HepG2 (cell line): ENCODE results near the gene HOXB5. TPM values are rescaled to one million over a fixed set of nuclear protein-coding genes. Genes with fewer than 3 reads are reported as not detected.

Experiments
- ESRRA ChIP-seq: sonication (generic); formaldehyde crosslinking; IDR thresholded peaks from 2 replicates; pipeline ENCODE4 v1.5.1; 2020; ENCODE audit warnings: mild to moderate bottlenecking, low read depth, missing genetic modification reagents
- HNRNPUL1 ChIP-seq: fragments of 200-400 bp; formaldehyde crosslinking; IDR thresholded peaks from 2 replicates; pipeline ENCODE4 v1.6.1; 2017; ENCODE audit warnings: low read depth, mild to moderate bottlenecking, low read length, moderate library complexity
- IKZF5 ChIP-seq: IDR thresholded peaks from 2 replicates; pipeline ENCODE4 v1.6.1; 2018; ENCODE audit warnings: missing genetic modification reagents, mild to moderate bottlenecking, missing compliant biosample characterization
- MED1 ChIP-seq: sonication (generic); formaldehyde crosslinking; IDR thresholded peaks from 2 replicates; pipeline ENCODE4 v1.4.0; 2020; ENCODE audit warnings: missing genetic modification reagents
- NFKBIZ ChIP-seq: IDR thresholded peaks from 2 replicates; pipeline ENCODE4 v1.6.1; 2018; ENCODE audit warnings: missing genetic modification reagents, missing compliant biosample characterization
- PITX1 ChIP-seq: sonication (generic); formaldehyde crosslinking; IDR thresholded peaks from 2 replicates; pipeline ENCODE4 v1.5.1; 2020; ENCODE audit warnings: mild to moderate bottlenecking, missing genetic modification reagents
- SETDB1 ChIP-seq: sonication (generic); formaldehyde crosslinking; IDR thresholded peaks from 2 replicates; pipeline ENCODE4 v1.5.1; 2020; ENCODE audit warnings: missing genetic modification reagents, mild to moderate bottlenecking, borderline replicate concordance
- TOPORS ChIP-seq: sonication (generic); formaldehyde crosslinking; IDR thresholded peaks from 2 replicates; pipeline ENCODE4 v1.8.0; 2023; ENCODE audit warnings: mild to moderate bottlenecking, missing genetic modification reagents
- ZNF234 ChIP-seq: sonication (generic); formaldehyde crosslinking; conservative IDR thresholded peaks from 2 replicates; pipeline ENCODE4 v1.5.1; 2020; ENCODE audit warnings: mild to moderate bottlenecking, missing genetic modification reagents
- ZNF260 ChIP-seq: sonication (generic); formaldehyde crosslinking; IDR thresholded peaks from 2 replicates; pipeline ENCODE4 v1.4.0; 2020; ENCODE audit warnings: missing genetic modification reagents, low read depth, mild to moderate bottlenecking, borderline replicate concordance
- ZNF383 ChIP-seq: sonication (generic); formaldehyde crosslinking; IDR thresholded peaks from 2 replicates; pipeline ENCODE4 v1.4.0; 2020; ENCODE audit warnings: missing genetic modification reagents, mild to moderate bottlenecking, borderline replicate concordance
- ZNF430 ChIP-seq: sonication (generic); formaldehyde crosslinking; IDR thresholded peaks from 2 replicates; pipeline ENCODE4 v1.9.0; 2021; ENCODE audit warnings: mild to moderate bottlenecking, missing genetic modification reagents
- ZNF616 ChIP-seq: sonication (generic); formaldehyde crosslinking; IDR thresholded peaks from 2 replicates; pipeline ENCODE4 v1.5.0; 2020; ENCODE audit warnings: low read depth, mild to moderate bottlenecking, missing genetic modification reagents
- ZNF629 ChIP-seq: sonication (generic); formaldehyde crosslinking; conservative IDR thresholded peaks from 2 replicates; pipeline ENCODE4 v1.5.0; 2020; ENCODE audit warnings: missing genetic modification reagents
- ZNF850 ChIP-seq: sonication (generic); formaldehyde crosslinking; conservative IDR thresholded peaks from 2 replicates; pipeline ENCODE4 v1.9.0; 2021; ENCODE audit warnings: mild to moderate bottlenecking, missing genetic modification reagents
- polyA plus RNA-seq, 8 experiments: library from polyadenylated mRNA; depleted of rRNA in 3 of 8; stranded (reverse) in 7 of 8; unstranded in 1 of 8; fragments of >200 nt; fragmentation: Illumina TruSeq in 4 of 8; extraction: Trizol in 4 of 8; gene quantifications; 2 replicates each; pipeline versions ENCODE4 v1.2.1 to v1.2.3, GENCODE V29; 2011 to 2016; ENCODE audit warnings: low read depth in 4 of 8, missing spikeins in 1 of 8, mixed read lengths in 1 of 8; ENCODE audit not compliant: insufficient read depth in 1 of 8
- total RNA-seq, 5 experiments: library from RNA; depleted of rRNA; stranded (reverse); fragments of >200 nt; fragmentation: Illumina TruSeq; extraction: Trizol; gene quantifications; 2 replicates each; pipeline ENCODE4 v1.2.3, GENCODE V29; 2016; ENCODE audit warnings: low read depth in 1 of 5
- TF ChIP-seq, protein P1 (sequence below): sonication (generic); formaldehyde crosslinking; IDR thresholded peaks from 2 replicates; pipeline ENCODE4 v1.9.0; 2021; ENCODE audit warnings: missing genetic modification reagents, borderline replicate concordance
- TF ChIP-seq, protein P2 (sequence below): sonication (generic); formaldehyde crosslinking; IDR thresholded peaks from 2 replicates; pipeline ENCODE4 v1.4.0; 2020; ENCODE audit warnings: missing genetic modification reagents
- TF ChIP-seq, protein P3 (sequence below), 2 experiments: IDR thresholded peaks; 2 replicates each; pipeline ENCODE4 v1.6.1; 2011 to 2012; ENCODE audit warnings: low read length in 2 of 2, borderline replicate concordance in 1 of 2, low read depth in 1 of 2, mild to moderate bottlenecking in 1 of 2, moderate library complexity in 1 of 2
- TF ChIP-seq, protein P4 (sequence below): sonication (generic); formaldehyde crosslinking; IDR thresholded peaks from 2 replicates; pipeline ENCODE4 v1.5.0; 2020; ENCODE audit warnings: mild to moderate bottlenecking, missing genetic modification reagents

The HOXB5 gene
- total and polyA plus RNA-seq, 2 of the 13 experiments (the other 11 are each of a cell fraction or from before 2014, with no cell fraction given) = not detected

DNA sequence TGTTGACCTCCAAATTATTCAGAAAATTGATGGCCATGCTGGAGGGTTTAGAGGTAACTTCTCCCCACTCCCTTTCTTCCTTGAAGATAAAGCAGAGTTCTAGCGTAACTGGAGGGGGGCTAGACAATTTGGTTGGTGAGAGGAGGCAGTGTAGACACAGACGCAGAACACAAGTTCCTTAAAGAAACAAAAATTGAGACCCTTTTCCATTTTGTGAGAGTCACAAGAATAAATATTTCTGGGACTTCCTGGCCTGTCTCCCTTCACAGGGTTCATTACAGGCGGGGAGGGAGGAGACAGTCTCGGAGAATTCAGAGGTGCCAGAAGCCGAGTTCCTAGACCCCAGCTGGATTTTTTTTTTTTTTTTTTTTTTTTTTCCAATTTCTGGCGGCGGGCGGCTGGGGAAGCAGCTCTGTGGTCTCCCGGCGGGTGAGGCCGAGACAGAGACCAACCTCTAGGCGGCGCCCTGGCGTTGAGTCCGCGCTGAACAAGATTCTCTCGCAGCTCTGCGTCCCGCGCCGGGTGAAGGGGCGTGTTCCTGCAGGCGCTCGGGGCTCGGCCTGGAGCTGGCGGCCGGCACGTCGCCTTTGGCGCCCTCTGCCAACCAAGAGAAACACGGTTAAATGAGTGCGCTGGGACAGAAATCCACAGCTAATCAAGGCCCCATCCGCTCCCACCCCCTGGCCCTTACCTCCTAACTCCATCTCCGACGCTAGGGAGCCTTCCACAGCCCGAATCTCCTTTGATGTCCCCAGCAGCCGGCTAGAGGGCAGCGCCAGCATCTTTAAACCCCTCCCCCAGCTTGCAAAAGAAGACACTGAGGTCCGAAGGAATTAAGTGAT lies 42.8 kb upstream of the HOXB5 start (continued):
- TF ChIP-seq ZNF383 (no peak), ZNF260 (CRISPR knock-in tag) (no peak), ZNF850 (no peak), TOPORS (no peak), ZNF616 (CRISPR knock-in tag) (no peak), ZNF629 (CRISPR knock-in tag) (peak; percentile 51), ZNF430 (CRISPR knock-in tag) (no peak), MED1 (CRISPR knock-in tag) (peak; percentile 46; the same call in 1 of the 2 replicates), ESRRA (no peak), SETDB1 (CRISPR knock-in tag) (no peak), NFKBIZ (CRISPR knock-in tag) (no peak), PITX1 (CRISPR knock-in tag) (peak; percentile 48; the same call in 1 of the 2 replicates), HNRNPUL1 (no peak), ZNF234 (CRISPR knock-in tag) (no peak), IKZF5 (CRISPR knock-in tag) (no peak)
- TF ChIP-seq, protein P1, sequence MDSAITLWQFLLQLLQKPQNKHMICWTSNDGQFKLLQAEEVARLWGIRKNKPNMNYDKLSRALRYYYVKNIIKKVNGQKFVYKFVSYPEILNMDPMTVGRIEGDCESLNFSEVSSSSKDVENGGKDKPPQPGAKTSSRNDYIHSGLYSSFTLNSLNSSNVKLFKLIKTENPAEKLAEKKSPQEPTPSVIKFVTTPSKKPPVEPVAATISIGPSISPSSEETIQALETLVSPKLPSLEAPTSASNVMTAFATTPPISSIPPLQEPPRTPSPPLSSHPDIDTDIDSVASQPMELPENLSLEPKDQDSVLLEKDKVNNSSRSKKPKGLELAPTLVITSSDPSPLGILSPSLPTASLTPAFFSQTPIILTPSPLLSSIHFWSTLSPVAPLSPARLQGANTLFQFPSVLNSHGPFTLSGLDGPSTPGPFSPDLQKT (CRISPR knock-in tag) = no peak
- TF ChIP-seq, protein P2, sequence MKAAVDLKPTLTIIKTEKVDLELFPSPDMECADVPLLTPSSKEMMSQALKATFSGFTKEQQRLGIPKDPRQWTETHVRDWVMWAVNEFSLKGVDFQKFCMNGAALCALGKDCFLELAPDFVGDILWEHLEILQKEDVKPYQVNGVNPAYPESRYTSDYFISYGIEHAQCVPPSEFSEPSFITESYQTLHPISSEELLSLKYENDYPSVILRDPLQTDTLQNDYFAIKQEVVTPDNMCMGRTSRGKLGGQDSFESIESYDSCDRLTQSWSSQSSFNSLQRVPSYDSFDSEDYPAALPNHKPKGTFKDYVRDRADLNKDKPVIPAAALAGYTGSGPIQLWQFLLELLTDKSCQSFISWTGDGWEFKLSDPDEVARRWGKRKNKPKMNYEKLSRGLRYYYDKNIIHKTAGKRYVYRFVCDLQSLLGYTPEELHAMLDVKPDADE = 0 out of 2 replicates have a peak, but pooled peaks have one; percentile 39
- TF ChIP-seq, protein P3, sequence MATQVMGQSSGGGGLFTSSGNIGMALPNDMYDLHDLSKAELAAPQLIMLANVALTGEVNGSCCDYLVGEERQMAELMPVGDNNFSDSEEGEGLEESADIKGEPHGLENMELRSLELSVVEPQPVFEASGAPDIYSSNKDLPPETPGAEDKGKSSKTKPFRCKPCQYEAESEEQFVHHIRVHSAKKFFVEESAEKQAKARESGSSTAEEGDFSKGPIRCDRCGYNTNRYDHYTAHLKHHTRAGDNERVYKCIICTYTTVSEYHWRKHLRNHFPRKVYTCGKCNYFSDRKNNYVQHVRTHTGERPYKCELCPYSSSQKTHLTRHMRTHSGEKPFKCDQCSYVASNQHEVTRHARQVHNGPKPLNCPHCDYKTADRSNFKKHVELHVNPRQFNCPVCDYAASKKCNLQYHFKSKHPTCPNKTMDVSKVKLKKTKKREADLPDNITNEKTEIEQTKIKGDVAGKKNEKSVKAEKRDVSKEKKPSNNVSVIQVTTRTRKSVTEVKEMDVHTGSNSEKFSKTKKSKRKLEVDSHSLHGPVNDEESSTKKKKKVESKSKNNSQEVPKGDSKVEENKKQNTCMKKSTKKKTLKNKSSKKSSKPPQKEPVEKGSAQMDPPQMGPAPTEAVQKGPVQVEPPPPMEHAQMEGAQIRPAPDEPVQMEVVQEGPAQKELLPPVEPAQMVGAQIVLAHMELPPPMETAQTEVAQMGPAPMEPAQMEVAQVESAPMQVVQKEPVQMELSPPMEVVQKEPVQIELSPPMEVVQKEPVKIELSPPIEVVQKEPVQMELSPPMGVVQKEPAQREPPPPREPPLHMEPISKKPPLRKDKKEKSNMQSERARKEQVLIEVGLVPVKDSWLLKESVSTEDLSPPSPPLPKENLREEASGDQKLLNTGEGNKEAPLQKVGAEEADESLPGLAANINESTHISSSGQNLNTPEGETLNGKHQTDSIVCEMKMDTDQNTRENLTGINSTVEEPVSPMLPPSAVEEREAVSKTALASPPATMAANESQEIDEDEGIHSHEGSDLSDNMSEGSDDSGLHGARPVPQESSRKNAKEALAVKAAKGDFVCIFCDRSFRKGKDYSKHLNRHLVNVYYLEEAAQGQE (IDR thresholded peaks at IDR 0.05; ENCODE audit: borderline replicate concordance in 1 of 2, low read depth in 1 of 2, low read length in 2 of 2) = no peak
- TF ChIP-seq, protein P4, sequence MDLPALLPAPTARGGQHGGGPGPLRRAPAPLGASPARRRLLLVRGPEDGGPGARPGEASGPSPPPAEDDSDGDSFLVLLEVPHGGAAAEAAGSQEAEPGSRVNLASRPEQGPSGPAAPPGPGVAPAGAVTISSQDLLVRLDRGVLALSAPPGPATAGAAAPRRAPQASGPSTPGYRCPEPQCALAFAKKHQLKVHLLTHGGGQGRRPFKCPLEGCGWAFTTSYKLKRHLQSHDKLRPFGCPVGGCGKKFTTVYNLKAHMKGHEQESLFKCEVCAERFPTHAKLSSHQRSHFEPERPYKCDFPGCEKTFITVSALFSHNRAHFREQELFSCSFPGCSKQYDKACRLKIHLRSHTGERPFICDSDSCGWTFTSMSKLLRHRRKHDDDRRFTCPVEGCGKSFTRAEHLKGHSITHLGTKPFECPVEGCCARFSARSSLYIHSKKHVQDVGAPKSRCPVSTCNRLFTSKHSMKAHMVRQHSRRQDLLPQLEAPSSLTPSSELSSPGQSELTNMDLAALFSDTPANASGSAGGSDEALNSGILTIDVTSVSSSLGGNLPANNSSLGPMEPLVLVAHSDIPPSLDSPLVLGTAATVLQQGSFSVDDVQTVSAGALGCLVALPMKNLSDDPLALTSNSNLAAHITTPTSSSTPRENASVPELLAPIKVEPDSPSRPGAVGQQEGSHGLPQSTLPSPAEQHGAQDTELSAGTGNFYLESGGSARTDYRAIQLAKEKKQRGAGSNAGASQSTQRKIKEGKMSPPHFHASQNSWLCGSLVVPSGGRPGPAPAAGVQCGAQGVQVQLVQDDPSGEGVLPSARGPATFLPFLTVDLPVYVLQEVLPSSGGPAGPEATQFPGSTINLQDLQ (CRISPR knock-in tag) = no peak
